Measurements from ENCODE around the gene SRC. TPM values are rescaled to one million over a fixed set of nuclear protein-coding genes. Genes with fewer than 3 reads are reported as not detected.
A peak's percentile ranks its signal among the peaks of the same experiment; 100 is the strongest.

The SRC gene
- total RNA-seq, 1 experiment from 2014 or later, result 197 TPM

GRCh38 chr20:37331060-37331857 lies 14.7 kb upstream of the SRC start:
- H3K27me3 Mint-ChIP-seq (ENCODE audit: insufficient read depth, unreplicated experiment), result no peaks in the 10 kb centered on the region
- intact Hi-C loops (cut with micrococcal nuclease; ENCODE audit: unreplicated experiment), result no loop called here
- H3K27ac Mint-ChIP-seq (ENCODE audit: unreplicated experiment), result peak overlapping the region; percentile 10
- DNase-seq, result no peak
- peaks cover 8% of the 10 kb centered on the region for H3K4me1 ChIP-seq
- ChIA-PET CTCF (no interaction called here), POLR2A (interaction anchor here (2.0 kb wide), 1 partner anchor 13 kb away, joined by 7 read pairs; no protein-coding TSS in a partner anchor)
- H3K4me3 ChIP-seq (ENCODE audit: low read depth, low read length), result no peak overlapping the region
- TF ChIP-seq, protein P1, sequence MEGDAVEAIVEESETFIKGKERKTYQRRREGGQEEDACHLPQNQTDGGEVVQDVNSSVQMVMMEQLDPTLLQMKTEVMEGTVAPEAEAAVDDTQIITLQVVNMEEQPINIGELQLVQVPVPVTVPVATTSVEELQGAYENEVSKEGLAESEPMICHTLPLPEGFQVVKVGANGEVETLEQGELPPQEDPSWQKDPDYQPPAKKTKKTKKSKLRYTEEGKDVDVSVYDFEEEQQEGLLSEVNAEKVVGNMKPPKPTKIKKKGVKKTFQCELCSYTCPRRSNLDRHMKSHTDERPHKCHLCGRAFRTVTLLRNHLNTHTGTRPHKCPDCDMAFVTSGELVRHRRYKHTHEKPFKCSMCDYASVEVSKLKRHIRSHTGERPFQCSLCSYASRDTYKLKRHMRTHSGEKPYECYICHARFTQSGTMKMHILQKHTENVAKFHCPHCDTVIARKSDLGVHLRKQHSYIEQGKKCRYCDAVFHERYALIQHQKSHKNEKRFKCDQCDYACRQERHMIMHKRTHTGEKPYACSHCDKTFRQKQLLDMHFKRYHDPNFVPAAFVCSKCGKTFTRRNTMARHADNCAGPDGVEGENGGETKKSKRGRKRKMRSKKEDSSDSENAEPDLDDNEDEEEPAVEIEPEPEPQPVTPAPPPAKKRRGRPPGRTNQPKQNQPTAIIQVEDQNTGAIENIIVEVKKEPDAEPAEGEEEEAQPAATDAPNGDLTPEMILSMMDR (IDR thresholded peaks at IDR 0.05; ENCODE audit: insufficient read depth in 1 of 2, low read depth in 1 of 2, low read length in 1 of 2, severe bottlenecking in 1 of 2, unreplicated experiment in 1 of 2), result no peak
- no peaks in the 10 kb centered on the region for H3K9me3 Mint-ChIP-seq (ENCODE audit: unreplicated experiment)
- BruUV-seq (replicated peaks), result no TSS peak
- H3K4me3 Mint-ChIP-seq (ENCODE audit: unreplicated experiment), result no peak overlapping the region
- no peaks in the 10 kb centered on the region for H3K36me3 ChIP-seq (ENCODE audit: control insufficient read depth, insufficient read depth, low read length)
- peaks cover 21% of the 10 kb centered on the region for H3K4me1 Mint-ChIP-seq (ENCODE audit: low read depth, unreplicated experiment)
- no peaks in the 10 kb centered on the region for H3K9me3 ChIP-seq
- peaks cover 5% of the 10 kb centered on the region for H3K36me3 Mint-ChIP-seq (ENCODE audit: insufficient read depth, unreplicated experiment)
- H3K27me3 ChIP-seq (replicated peaks; ENCODE audit: control insufficient read depth, insufficient read depth, low read length), result no peaks in the 10 kb centered on the region

DNA sequence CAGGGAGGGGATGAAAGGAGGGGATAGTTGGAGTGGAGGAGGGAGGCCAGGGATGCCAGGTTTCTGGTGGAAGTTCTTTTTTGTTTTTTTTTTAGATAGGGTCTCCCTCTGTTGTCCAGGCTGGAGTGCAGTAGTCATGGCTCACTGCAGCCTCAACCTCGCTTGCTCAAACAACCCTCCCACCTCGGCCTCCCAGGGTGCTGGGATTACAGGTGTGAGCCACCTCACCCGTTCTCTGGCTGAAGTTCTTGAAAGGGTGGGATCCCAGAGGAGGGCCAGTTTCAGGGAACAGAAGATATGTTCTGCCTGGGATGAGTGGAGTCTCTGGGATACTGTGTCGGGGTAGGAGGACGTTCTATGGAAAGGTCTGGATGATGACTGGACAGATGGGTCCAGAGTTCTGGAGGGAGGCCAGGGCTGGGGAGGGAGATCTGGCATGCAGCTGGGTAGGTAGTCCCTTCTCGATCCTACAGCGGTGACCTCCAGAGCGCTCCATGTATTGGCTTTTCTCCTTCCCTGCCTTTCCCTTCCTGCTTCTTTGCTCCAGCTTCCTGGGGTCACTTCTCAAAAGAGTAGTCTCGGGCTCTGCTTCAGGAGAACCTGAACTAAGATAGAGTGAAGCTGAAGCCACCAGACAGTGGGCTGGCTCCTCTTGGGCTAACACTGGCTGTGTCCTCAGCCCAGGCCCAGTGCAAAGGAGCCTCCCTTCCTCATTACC lies 12.7 kb upstream of the SRC start:
- Mint-ChIP-seq H3K4me3 (ENCODE audit: unreplicated experiment) (no peak overlapping the region), H3K36me3 (ENCODE audit: insufficient read depth, unreplicated experiment) (peaks cover 3% of the 10 kb centered on the region), H3K9me3 (ENCODE audit: unreplicated experiment) (no peaks in the 10 kb centered on the region), H3K27me3 (ENCODE audit: insufficient read depth, unreplicated experiment) (no peaks in the 10 kb centered on the region), H3K27ac (ENCODE audit: unreplicated experiment) (no peak overlapping the region), H3K4me1 (ENCODE audit: low read depth, unreplicated experiment) (peaks cover 30% of the 10 kb centered on the region)
- no TSS peak for BruUV-seq (replicated peaks)
- DNase-seq, result no peak
- Histone ChIP-seq H3K27me3 (replicated peaks; ENCODE audit: control insufficient read depth, insufficient read depth, low read length) (no peaks in the 10 kb centered on the region), H3K4me3 (ENCODE audit: low read depth, low read length) (no peak overlapping the region), H3K4me1 (peaks cover 21% of the 10 kb centered on the region), H3K36me3 (ENCODE audit: control insufficient read depth, insufficient read depth, low read length) (no peaks in the 10 kb centered on the region), H3K9me3 (no peaks in the 10 kb centered on the region)
- ChIA-PET POLR2A (no interaction called here), CTCF (interaction anchor here (1.0 kb wide), 1 partner anchor 11 kb away, joined by 3 read pairs; no protein-coding TSS in a partner anchor)
- intact Hi-C loops (cut with micrococcal nuclease; ENCODE audit: unreplicated experiment), result no loop called here
- TF ChIP-seq, protein P1 (IDR thresholded peaks at IDR 0.05; ENCODE audit: insufficient read depth in 1 of 2, low read depth in 1 of 2, low read length in 1 of 2, severe bottlenecking in 1 of 2, unreplicated experiment in 1 of 2), result no peak

GRCh38 chr20:37333848-37334318 lies 12.1 kb upstream of the SRC start:
- no peak for DNase-seq
- CTCF ChIA-PET, result no interaction called here
- intact Hi-C loops (cut with micrococcal nuclease; ENCODE audit: unreplicated experiment), result no loop called here

More at GRCh38 chr20:37333848-37334318, 12.1 kb upstream of the SRC start:
- Mint-ChIP-seq H3K4me1 (ENCODE audit: low read depth, unreplicated experiment) (peaks cover 30% of the 10 kb centered on the region), H3K9me3 (ENCODE audit: unreplicated experiment) (no peaks in the 10 kb centered on the region), H3K36me3 (ENCODE audit: insufficient read depth, unreplicated experiment) (no peaks in the 10 kb centered on the region), H3K27ac (ENCODE audit: unreplicated experiment) (peak overlapping the region; percentile 13), H3K27me3 (ENCODE audit: insufficient read depth, unreplicated experiment) (no peaks in the 10 kb centered on the region), H3K4me3 (ENCODE audit: unreplicated experiment) (no peak overlapping the region)
- no peaks in the 10 kb centered on the region for H3K9me3 ChIP-seq
- no peaks in the 10 kb centered on the region for H3K36me3 ChIP-seq (ENCODE audit: control insufficient read depth, insufficient read depth, low read length)
- no peak overlapping the region for H3K4me3 ChIP-seq (ENCODE audit: low read depth, low read length)
- TF ChIP-seq, protein P1 (IDR thresholded peaks at IDR 0.05; ENCODE audit: insufficient read depth in 1 of 2, low read depth in 1 of 2, low read length in 1 of 2, severe bottlenecking in 1 of 2, unreplicated experiment in 1 of 2), result no peak
- BruUV-seq (replicated peaks), result no TSS peak
- no peaks in the 10 kb centered on the region for H3K27me3 ChIP-seq (replicated peaks; ENCODE audit: control insufficient read depth, insufficient read depth, low read length)
- H3K4me1 ChIP-seq, result peaks cover 23% of the 10 kb centered on the region
- POLR2A ChIA-PET, result no interaction called here

Data from Caco-2 (cell line).